Endometrial microvascular endothelial cells (primary cell): ENCODE measurements around the gene CYP11A1. TPM values are rescaled to one million over a fixed set of nuclear protein-coding genes. Genes with fewer than 3 reads are reported as not detected.

ENCODE experiments used
- in situ Hi-C: cut with HindIII; loops from 2 replicates; pipeline ENCODE4 v1.10.0; 2017; ENCODE audit warnings: low sequenced_read_pairs, low pct_unique_long_range_greater_than_20kb; ENCODE audit errors: inconsistent ontology term
- total RNA-seq: library from RNA; depleted of rRNA; stranded (reverse); fragments of >200 nt; gene quantifications from one replicate; pipeline ENCODE4 v1.2.3, GENCODE V29; 2015; ENCODE audit errors: inconsistent ontology term

The CYP11A1 gene
- not detected for total RNA-seq

DNA sequence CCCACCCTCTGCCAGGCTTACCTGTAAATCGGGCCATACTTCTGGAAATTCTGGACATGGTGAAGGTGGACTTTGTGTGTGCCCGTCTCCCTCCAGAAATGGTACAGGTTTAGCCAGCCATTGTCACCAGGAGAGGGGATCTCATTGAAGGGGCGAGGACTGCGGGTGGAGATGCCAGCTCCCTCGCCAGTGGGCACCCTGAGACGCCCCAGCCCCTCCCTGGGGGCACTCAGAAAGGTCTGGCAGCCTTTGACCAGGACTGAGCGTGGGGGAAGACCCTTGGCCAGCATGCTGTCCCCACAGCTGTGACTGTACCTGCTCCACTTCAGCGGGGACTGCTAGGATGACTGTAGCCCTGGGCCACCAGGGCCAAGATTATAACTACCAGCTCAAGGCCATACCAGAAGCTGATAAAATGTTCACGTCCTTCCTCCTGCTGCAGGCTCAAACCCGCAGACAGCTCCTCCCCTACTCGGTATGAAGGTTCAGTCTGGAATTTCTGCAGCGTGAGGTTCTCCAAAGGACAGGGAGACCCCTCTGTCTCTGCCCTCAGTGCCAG lies at the start of gene CYP11A1:
TSS of gene CYP11A1 (minus strand) at position 351 of the 559 bp plus-strand sequence. CDS start at position 290, 61 bp downstream.
- in situ Hi-C loops = no loop called here

DNA sequence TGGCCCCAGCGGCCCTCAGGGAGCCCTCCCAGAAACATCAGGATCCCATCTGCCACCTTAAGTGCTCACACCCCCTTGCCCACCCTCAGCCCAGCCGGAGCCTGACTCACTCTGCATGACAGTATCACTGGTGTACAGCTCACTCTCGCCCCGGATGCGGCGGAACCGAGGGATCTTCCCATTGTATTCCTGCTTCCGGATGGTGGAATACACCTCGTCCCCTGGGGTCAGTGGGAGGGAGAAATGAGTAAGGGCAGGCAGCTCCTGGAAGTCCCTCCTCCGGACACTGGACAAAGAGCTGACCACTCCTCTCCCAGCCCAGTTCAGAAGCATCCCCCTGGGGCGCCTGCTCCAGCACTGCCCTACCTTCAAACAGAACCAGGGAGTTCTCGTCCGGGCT lies 49.8 kb upstream of the CYP11A1 start:
- in situ Hi-C loops = no loop called here

DNA sequence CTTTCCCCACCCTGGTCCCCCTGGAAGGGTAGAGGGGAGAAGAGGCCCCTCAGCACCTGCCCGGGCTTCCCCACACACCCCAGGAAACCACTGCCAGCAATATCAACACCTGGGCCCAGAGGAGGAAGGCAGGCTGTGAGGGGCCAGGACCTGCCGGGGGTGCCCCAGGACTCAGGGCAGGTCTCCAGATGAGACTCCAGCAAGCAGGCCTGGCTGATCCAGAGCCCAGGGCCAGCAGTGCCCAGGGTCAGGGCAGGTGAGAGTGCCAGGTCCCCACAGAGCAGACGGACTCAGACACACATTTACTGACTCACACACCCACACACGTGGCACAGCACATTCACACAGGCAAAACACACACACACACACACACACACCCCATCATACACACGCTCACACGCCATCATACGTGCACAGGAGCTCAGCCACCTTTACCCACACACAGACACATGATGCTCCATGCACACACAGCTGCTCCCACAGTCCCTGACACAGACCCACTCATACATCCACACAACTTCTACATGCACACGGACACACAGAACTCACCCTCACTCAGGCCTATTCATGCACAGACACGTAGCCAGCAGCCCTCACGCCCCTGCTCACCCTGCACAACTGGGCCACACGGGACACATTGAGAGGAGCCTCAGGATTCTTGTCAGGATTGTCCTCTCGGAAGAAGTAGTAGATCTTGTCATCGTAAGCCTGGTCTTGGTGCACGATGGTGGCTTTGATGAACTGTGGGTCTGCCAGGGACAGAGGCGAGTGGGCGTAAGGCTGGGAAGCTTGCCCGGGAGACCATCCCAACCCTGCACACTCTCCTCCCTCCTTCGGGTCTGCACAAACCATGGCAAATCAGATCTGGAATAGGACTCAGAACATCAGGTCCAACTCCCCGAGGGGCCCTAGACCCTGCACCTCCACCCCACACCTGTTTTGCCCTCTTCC lies 48.8 kb upstream of the CYP11A1 start:
- in situ Hi-C loops = no loop called here

DNA sequence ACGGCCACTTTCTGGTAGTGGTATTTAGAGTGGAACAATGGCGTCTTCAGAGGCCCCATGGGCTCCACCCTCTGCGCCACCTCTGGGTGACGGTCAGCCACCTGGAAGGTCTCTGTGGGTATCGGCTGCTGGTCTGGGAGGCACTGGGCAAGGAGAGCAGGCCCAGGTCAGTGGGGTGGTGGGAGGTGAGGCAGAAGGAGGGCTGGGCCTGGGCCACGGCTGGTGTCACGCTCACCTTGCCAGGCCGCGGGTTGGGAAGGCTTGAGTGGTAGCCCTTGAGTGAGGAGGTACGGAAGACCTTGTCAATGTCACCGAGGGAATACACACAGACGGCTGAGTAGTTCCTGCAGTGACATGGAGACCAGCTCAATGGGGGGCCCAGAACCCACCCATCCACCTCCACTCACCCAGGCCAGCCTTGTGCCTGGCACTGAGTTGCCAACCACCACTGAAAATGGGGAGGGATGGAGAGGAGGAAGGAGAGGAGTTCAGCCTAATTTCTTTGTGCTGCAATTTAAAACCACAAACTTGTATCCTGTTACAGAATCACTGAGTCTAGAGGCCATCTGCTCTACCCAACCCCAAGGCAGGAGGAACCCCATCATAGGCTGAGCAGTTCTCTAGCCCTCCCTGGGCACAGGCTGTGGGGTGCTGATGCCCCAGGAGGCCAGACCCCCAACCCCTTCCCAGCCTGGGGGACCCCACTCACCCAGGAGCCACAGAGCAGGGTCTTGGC lies 47.3 kb upstream of the CYP11A1 start:
- in situ Hi-C loops = no loop called here

DNA sequence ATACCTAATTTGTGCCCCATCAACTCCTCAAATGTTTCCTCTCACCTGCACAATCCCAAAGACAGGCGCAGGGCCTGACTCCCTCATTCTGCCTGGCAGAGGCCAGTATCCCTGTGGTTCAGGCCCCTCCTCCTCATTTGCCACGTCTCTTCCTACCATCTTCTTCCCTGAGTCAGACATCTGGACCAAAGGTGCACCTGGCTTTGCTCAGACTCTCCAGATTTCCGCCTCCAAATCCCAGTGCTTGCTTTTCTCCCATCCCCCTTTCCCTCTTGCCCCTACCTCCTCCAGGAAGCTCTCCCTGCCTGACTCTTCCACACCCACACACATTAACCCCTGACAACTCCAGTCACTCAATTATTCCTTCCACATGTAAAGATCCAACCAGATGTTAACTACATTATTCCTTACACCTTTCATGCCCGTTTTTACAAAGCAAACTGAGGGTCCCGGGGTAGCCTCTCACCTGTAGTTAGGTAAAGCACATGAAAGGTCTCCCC lies 46.7 kb upstream of the CYP11A1 start:
- in situ Hi-C loops = no loop called here

DNA sequence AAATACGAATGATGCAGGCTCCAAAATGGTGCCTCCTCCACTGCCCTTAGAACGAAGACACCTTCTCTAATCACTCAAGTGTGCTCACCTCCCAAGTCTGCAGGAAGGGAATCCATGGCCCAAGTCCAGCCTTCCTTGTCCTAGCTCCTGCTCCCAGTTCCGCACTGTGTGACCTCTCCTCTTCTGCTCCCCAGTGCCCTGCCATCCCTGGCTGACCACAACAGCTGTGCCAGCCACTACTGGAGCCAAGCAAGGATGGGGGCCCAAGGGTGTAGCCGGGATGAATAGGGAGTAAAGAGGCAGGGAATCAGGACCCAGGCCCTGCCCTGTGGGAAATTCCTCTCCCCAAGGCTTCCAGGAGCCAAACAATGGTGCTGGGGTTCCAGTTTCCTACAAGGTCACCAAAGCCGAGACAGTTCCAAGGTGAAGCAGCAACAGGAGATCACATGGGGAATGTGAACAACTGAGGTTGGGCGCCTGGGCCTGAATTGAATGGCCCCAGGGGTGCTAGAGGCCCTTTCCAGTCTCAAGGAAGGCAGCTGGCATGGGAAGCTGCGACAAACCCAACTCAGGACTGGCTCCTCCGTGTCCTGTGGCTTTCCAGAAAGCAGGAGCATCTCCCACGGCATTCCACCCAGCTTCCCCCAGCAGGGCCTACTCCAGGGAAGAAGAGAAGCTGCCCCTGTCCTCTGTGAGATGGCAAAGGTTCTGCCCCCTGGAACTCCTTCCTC lies 46.1 kb upstream of the CYP11A1 start:
- in situ Hi-C loops = no loop called here

DNA sequence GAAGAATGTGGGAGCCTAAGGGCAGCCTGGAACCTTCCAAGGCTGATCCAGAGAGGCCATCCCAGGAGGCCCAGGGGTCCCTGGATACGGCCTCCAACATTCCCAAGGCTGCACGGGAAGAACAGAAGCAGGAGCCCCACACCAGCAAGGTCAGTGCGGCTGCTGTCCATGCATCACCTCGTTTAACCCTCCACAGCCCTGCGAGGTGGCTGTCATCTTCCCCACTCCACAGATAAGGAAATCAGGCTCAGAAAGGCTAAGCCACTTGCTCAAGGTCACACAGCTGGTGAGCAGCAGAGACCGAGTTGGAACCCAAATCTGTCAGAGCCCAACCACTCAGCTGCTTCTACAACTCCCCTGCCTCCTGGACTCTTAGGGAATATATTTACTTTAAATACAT lies 44.7 kb upstream of the CYP11A1 start:
- in situ Hi-C loops = no loop called here

DNA sequence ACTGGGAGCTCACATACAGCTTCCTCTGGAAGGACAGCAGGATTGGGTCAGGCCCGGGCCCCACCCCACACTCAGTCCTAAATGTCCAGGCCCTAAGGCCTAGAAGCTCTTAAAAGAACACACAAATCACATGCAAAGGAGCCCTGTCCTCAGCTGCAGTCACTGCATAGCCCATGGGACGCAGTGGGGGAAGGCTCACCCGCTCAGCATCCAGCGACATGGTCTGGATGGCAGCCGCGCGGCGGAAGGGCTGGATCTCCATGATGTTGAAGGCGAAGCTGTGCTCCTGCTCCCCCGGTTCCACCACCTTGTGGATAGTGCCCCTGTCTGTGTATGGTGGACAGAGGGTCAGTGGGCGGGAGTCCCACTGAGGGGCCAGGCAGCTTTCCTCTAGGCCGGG lies 44.2 kb upstream of the CYP11A1 start:
- in situ Hi-C loops = no loop called here

DNA sequence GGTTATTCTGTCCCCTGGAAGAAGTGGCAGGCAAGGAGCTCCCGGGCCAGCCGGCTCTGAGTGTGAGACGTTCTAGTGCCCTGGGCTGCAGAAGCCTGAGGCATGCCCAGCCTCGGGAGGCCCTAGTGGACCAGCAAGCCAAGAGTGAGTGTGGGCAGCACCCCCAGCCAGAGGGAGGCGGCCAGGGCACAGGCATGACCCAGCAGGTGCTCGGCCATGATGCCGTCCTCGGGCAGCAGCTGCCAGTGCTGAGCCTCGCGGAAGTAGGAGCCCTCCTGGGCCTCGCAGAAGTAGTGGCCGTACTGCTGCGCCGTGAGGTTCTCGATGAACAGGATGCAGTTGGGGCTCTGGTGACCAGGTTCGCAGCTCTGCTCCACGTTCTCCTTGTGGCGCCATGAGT lies 43.1 kb upstream of the CYP11A1 start:
- in situ Hi-C loops = no loop called here

DNA sequence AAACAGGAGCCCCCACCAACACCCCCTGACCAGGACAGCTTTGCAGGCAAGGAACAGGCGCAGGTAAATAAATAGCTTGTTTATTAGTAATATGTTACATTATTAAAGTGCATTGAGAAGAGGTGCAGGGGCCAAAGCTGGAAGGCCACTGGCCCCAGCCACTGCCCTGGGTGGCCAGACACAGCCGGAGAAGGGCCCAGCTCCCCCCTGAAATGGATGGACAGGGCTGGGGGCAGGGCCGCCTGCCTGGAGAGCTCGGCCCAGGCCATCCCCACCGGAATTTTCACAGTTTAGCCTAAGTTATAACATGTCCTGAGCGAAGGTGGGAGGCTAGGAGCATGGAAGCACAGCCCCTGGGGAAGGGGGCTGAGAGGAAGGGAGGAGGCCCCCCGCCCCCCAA lies 41.8 kb upstream of the CYP11A1 start:
- in situ Hi-C loops = no loop called here

DNA sequence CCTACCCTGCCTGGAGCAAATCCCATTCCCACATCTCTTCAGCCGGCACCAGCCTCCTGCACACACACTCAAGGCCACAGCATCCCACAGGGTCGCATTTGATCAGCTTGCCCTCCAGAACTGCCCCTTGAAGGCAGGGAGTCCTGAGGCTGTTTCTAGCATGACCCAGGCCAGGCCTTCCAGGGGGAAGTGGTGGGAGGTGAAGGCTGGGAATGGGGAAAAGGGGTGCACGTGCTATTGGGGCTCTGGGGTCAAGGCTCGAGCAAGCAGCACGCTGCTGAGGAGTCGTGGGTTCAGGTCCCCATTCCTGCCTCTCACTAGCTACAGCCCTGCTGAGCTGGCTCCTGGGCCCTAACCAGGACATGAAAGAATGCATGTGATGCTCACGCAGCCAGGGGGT lies 41.4 kb upstream of the CYP11A1 start:
- in situ Hi-C loops = no loop called here

DNA sequence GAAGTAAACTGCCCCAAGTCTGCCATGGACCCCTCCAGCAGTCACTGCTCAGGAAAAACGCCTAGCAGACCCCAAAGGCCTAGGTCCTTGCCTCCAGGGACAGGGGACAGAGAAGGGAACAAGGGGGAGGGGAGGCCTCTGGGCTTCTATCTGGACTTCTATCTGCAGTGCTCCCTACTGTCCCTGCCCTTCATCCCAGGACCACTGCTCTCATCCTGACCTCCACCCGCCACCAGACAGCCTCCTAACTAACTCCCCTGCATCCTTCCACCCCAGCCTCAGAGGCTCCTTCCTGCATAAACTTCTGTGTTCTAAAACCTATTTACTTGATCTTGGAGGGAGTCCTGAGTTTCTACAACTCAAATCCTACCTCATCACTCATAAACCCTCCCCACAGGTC lies 40.9 kb upstream of the CYP11A1 start:
- in situ Hi-C loops = no loop called here

DNA sequence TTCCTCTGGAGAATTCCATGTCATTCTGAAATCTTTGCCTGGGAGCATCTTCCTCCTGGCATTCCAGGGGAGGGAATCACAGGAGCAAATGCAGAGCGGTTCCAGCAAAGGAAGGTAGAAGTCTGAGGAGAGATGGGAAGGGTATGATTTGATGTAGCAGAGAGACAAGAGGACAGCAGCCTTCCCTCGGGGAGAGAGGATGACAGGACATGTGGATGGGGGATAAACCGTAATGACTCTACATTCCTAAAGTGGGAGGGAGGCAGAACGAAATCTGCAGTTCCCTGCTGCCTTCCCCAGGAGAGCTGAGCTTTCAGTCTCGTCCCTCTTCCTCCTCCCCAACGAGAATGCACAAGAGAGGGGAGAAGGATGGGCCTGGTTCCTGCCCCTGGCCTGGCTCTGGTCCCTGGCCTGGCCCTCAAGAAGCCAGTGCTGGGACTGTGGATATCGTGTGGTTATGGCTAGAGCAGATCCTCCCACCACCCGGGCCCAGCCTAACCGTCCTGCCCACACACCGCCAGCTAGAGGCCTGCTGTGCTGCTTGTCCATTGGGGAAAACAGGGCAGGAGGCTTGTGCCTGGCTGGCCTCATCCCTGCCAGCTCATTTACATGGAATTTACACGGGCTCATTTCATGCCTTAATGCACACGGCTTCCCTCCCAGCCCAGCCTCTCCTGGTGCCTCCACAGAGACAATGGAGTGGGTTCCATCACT lies 39.7 kb upstream of the CYP11A1 start:
- in situ Hi-C loops = no loop called here

DNA sequence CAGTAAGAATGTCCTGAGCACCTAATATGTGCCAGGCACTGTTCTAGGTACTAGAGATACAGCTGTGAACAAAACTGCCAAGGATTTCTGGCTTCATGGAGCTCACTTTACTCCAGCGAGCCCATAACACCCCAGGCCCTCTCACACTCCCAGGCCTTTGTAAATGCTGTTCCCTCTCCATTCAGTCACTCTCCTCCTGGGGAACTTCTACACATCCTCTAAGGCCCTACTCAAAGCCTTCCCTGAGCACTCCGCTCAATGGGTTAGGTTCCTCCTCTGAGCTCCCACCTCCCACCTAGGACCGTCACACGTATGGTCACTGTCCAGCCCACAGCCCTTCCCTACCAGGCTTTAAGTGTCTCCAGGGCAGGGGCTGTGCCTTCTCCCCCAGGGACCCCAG lies 39.1 kb upstream of the CYP11A1 start:
- in situ Hi-C loops = no loop called here

DNA sequence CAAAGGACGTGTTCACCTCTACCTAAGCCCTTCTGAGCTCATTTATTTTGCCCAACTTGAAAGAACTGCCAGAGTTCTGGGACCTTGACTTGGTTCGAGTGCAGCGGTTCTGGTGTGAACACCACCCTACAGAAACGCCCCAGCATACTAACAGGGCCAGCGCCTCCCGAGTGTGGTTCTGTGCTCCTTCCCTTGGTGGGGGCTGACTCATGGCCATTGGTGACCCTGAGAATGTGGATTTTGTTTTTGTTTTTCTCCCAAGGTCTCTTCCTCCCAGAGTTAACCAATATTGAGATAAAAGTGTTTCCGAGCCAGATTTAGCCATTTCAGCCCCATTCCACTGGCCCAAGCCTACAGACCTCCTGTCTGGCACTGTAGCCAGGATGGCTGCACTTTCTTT lies 38.4 kb upstream of the CYP11A1 start:
- in situ Hi-C loops = no loop called here

DNA sequence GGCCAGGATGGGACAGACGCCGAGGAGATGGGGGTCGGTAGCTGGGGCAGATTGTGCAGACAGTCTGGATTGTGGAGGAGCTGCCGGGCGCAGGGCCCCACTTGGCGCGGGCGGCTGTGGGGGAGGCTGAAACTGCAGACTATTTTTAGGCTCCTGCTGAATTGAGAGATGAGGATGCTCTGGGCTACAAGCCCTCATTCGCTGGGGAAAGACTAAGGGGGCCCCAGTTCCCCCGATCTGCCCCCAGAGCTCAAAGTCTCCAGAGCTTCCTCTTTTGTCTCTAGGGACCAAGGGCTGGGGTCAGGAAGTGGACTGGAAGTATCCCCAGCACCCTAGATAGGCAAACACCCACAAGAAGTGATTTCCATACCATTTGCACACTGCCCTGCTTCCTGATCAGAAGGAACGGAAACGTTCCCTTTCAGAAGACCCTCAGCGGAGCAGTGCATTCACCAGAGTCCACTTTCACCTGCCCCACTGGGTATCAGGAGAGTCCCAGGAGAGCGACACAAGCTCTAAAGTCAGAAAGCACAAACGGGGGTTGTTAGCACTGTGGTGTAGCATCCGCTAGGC lies 36.6 kb upstream of the CYP11A1 start:
- in situ Hi-C loops = no loop called here

DNA sequence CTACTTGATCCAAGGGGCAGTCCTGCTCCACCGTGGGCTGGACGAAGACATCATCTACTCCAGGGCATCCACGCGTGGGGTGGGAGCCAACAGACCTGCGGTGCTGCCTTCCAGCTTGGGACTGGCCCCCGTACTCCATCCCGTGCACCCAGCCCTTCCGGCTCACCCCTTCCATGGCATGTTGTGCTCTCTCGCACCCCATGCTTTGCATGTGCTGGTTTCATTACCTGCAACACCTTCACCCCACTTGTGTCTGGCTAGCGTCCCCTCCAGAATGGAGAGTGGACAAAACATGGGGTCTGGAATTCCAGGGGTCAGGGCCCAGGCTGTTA lies 36.1 kb upstream of the CYP11A1 start:
- in situ Hi-C loops = no loop called here

DNA sequence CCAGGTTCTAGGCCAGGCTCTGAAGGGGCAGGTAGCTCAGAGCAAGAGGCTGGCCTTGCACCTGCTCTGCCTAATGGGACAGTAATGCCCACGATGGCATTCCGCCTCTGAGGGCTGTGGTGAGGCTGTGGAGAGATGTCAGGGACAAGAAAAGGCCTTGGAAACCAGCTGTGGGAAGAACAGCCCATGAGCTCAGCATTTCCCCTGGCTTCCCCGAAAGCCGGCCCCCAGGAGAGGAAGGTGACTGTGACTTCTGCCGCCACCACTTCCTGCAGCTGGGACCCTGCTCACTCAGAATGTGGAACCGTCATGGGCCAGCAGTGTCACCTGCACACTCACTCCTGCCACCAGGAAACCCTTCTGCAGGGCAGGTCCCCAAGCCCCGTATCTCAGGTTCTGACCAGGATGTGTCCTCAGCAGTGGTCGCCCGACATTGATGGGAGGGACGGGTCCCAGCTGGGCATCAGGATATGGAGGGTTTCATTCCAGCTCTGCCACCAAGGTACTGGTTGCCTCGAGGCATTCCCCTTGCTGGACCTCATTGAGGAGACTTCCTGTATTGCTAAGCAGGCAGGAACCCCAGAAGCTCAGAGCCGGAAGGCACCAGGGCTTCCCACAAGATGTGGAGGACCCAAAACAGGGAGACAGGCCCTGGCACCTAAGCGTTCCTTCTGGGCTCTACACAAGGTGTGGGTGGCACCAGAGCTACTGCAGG lies 35.6 kb upstream of the CYP11A1 start:
- in situ Hi-C loops = no loop called here
